Measurements from ENCODE around the gene EHMT2.
"Not testable (repeated sequence)": the region's sequence is repeated elsewhere in the genome, so short reads cannot be mapped to it uniquely, and the experiment has no call there.

Gene EHMT2

DNA sequence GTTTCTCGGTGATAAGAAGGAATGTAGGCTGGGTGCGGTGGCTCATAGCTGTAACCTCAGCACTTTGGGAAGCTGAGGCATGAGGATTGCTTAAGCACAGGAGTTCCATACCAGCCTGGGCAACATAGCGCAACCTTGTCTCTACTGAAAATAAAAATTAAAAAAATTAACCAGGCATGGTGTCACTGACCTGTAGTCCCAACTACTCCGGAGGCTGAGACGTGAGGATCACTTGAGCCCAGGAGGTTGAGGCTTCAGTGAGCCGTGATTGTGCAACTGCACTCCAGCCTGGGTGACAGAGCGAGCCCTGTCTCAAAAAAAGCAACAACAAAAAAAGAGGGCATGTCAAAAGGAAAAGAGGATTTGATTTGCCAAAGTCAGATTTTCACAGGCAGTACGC is 38.8 kb downstream of the EHMT2 start:
- no peak overlapping the region for H3K4me3 ChIP-seq (ENCODE audit: low read length in 2 of 2)
- peaks cover 17% of the 10 kb centered on the region for H3K4me1 ChIP-seq (ENCODE audit: control insufficient read depth, insufficient read depth, low read length)
- no peak overlapping the region for H3K9ac ChIP-seq (ENCODE audit: low read length in 2 of 2)
- H3K27me3 ChIP-seq (ENCODE audit: control insufficient read depth in 1 of 2, insufficient read depth in 2 of 2, low read length in 2 of 2): no peaks in the 10 kb centered on the region
- H3K27ac ChIP-seq (ENCODE audit: low read length): no peak overlapping the region
- H3K9me3 ChIP-seq (ENCODE audit: control insufficient read depth in 2 of 2, low read length in 2 of 2): no peaks in the 10 kb centered on the region
- peaks cover 24 to 30% of the 10 kb centered on the region in 2 donors for H3K36me3 ChIP-seq (ENCODE audit: control insufficient read depth in 2 of 2, insufficient read depth in 2 of 2, low read length in 2 of 2)

GRCh38 chr6:31857774-31858173 is 39.7 kb downstream of the EHMT2 start:
- peaks cover 12% of the 10 kb centered on the region for H3K4me1 ChIP-seq (ENCODE audit: control insufficient read depth, insufficient read depth, low read length)
- peaks cover 24 to 30% of the 10 kb centered on the region in 2 donors for H3K36me3 ChIP-seq (ENCODE audit: control insufficient read depth in 2 of 2, insufficient read depth in 2 of 2, low read length in 2 of 2)
- H3K27me3 ChIP-seq (ENCODE audit: control insufficient read depth in 1 of 2, insufficient read depth in 2 of 2, low read length in 2 of 2); H3K9me3 ChIP-seq (ENCODE audit: control insufficient read depth in 2 of 2, low read length in 2 of 2); H3K4me3 ChIP-seq (ENCODE audit: low read length in 2 of 2); H3K27ac ChIP-seq (ENCODE audit: low read length); H3K9ac ChIP-seq (ENCODE audit: low read length in 2 of 2): not testable (repeated sequence)

GRCh38 chr6:31851980-31852718 is 45.3 kb downstream of the EHMT2 start:
- not testable (repeated sequence) for H3K4me3 ChIP-seq (ENCODE audit: low read length in 2 of 2); H3K27me3 ChIP-seq (ENCODE audit: control insufficient read depth in 1 of 2, insufficient read depth in 2 of 2, low read length in 2 of 2); H3K9ac ChIP-seq (ENCODE audit: low read length in 2 of 2); H3K9me3 ChIP-seq (ENCODE audit: control insufficient read depth in 2 of 2, low read length in 2 of 2); H3K27ac ChIP-seq (ENCODE audit: low read length); H3K4me1 ChIP-seq (ENCODE audit: control insufficient read depth, insufficient read depth, low read length); H3K36me3 ChIP-seq (ENCODE audit: control insufficient read depth in 2 of 2, insufficient read depth in 2 of 2, low read length in 2 of 2)

DNA sequence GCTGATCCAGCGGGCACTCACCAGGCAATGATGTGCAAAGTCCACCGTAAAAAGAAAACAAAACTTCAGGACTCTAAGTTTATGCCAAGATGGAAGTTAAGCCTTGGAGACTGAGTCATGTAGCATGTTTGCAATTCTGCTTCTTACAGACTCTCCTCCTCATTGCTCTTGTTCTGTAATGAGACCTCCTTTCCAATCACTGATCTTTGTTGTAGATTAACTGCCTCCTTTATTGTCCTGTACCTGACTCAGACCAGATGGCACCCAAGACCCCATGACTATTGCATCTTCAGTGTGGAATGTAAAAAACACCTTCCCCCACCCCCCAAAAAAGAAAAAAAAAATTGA is 46.0 kb downstream of the EHMT2 start:
- no peak overlapping the region for H3K9ac ChIP-seq (ENCODE audit: low read length in 2 of 2)
- no peaks in the 10 kb centered on the region for H3K9me3 ChIP-seq (ENCODE audit: control insufficient read depth in 2 of 2, low read length in 2 of 2)
- H3K4me1 ChIP-seq (ENCODE audit: control insufficient read depth, insufficient read depth, low read length): no peaks in the 10 kb centered on the region
- H3K4me3 ChIP-seq (ENCODE audit: low read length in 2 of 2): no peak overlapping the region
- H3K27me3 ChIP-seq (ENCODE audit: control insufficient read depth in 1 of 2, insufficient read depth in 2 of 2, low read length in 2 of 2): no peaks in the 10 kb centered on the region
- H3K27ac ChIP-seq (ENCODE audit: low read length): no peak overlapping the region
- no peaks in the 10 kb centered on the region for H3K36me3 ChIP-seq (ENCODE audit: control insufficient read depth in 2 of 2, insufficient read depth in 2 of 2, low read length in 2 of 2)

GRCh38 chr6:31850765-31851484 is 46.6 kb downstream of the EHMT2 start:
- Histone ChIP-seq H3K9me3 (ENCODE audit: control insufficient read depth in 2 of 2, low read length in 2 of 2) (no peaks in the 10 kb centered on the region), H3K9ac (ENCODE audit: low read length in 2 of 2) (no peak overlapping the region), H3K27ac (ENCODE audit: low read length) (no peak overlapping the region), H3K27me3 (ENCODE audit: control insufficient read depth in 1 of 2, insufficient read depth in 2 of 2, low read length in 2 of 2) (no peaks in the 10 kb centered on the region), H3K4me3 (ENCODE audit: low read length in 2 of 2) (no peak overlapping the region), H3K36me3 (ENCODE audit: control insufficient read depth in 2 of 2, insufficient read depth in 2 of 2, low read length in 2 of 2) (no peaks in the 10 kb centered on the region), H3K4me1 (ENCODE audit: control insufficient read depth, insufficient read depth, low read length) (no peaks in the 10 kb centered on the region)

DNA sequence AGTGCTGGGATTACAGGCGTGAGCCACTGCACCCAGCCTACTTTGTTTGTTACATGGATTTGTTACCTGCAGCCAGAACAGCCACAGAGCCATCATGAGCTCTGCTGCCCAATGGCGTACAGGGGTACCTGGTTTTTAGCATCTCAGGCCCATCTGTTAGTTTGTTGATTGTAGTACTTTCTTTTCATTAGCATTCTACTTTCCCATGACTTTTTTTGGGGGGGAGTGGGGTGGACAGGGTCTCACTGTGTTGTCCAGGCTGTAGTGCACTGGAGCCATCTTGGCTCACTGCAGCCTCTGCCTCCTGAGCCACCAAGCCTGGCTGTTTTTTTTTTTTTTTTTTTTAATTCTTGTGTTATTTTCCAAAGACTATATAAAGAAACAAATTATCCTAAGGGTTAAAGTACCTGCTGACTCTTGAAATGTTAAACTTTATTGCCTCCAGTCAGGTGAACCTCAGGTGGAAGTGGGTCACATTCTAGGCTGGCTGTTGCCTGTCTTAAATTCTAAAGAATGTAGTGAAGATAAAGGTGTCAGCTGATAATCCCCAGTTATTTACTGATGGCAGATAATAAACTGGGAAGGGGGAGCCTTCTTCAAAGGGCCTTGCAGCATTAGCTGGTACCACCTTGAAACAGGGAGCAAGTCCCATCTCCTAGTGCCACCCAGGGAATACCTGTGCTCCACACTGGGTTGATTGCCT is 50.1 kb downstream of the EHMT2 start:
- no peak overlapping the region for H3K9ac ChIP-seq (ENCODE audit: low read length in 2 of 2)
- peaks cover 0 to 11% of the 10 kb centered on the region in 2 donors for H3K36me3 ChIP-seq (ENCODE audit: control insufficient read depth in 2 of 2, insufficient read depth in 2 of 2, low read length in 2 of 2)
- no peaks in the 10 kb centered on the region for H3K27me3 ChIP-seq (ENCODE audit: control insufficient read depth in 1 of 2, insufficient read depth in 2 of 2, low read length in 2 of 2)
- no peak overlapping the region for H3K4me3 ChIP-seq (ENCODE audit: low read length in 2 of 2)
- no peaks in the 10 kb centered on the region for H3K4me1 ChIP-seq (ENCODE audit: control insufficient read depth, insufficient read depth, low read length)
- no peak overlapping the region for H3K27ac ChIP-seq (ENCODE audit: low read length)
- no peaks in the 10 kb centered on the region for H3K9me3 ChIP-seq (ENCODE audit: control insufficient read depth in 2 of 2, low read length in 2 of 2)

- Histone ChIP-seq H3K4me3 (ENCODE audit: low read length in 2 of 2) (no peak overlapping the region), H3K4me1 (ENCODE audit: control insufficient read depth, insufficient read depth, low read length) (no peaks in the 10 kb centered on the region)
Measured at GRCh38 chr6:31844507-31844906, 53.0 kb downstream of the EHMT2 start.

DNA sequence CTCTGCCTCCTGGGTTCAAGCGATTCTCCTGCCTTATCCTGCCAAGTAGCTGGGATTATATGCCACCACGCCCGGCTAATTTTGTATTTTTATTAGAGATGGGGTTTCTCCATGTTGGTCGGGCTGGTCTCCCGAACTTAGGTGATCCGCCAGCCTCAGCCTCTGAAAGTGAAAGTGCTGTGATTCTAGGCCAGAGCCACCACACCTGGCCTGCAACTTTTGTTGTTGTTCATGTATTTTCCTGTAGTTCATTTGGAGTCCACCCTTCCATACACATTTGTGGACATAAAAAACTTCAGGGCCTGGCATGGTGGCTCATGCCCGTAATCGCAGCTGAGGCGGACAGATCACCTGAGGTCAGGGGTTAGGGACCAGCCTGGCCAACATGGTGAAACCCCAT is 55.4 kb downstream of the EHMT2 start:
- H3K27me3 ChIP-seq (ENCODE audit: control insufficient read depth in 1 of 2, insufficient read depth in 2 of 2, low read length in 2 of 2): no peaks in the 10 kb centered on the region
- H3K9me3 ChIP-seq (ENCODE audit: control insufficient read depth in 2 of 2, low read length in 2 of 2): no peaks in the 10 kb centered on the region
- no peak overlapping the region for H3K9ac ChIP-seq (ENCODE audit: low read length in 2 of 2)
- H3K4me3 ChIP-seq (ENCODE audit: low read length in 2 of 2): no peak overlapping the region
- H3K36me3 ChIP-seq (ENCODE audit: control insufficient read depth in 2 of 2, insufficient read depth in 2 of 2, low read length in 2 of 2): peaks cover 17 to 40% of the 10 kb centered on the region in 2 donors
- H3K27ac ChIP-seq (ENCODE audit: low read length): no peak overlapping the region
- H3K4me1 ChIP-seq (ENCODE audit: control insufficient read depth, insufficient read depth, low read length): peaks cover 10% of the 10 kb centered on the region

More at GRCh38 chr6:31844507-31844906, 53.0 kb downstream of the EHMT2 start:
- Histone ChIP-seq H3K9ac (ENCODE audit: low read length in 2 of 2) (no peak overlapping the region), H3K36me3 (ENCODE audit: control insufficient read depth in 2 of 2, insufficient read depth in 2 of 2, low read length in 2 of 2) (peaks cover 2 to 24% of the 10 kb centered on the region in 2 donors), H3K9me3 (ENCODE audit: control insufficient read depth in 2 of 2, low read length in 2 of 2) (no peaks in the 10 kb centered on the region), H3K27ac (ENCODE audit: low read length) (no peak overlapping the region), H3K27me3 (ENCODE audit: control insufficient read depth in 1 of 2, insufficient read depth in 2 of 2, low read length in 2 of 2) (no peaks in the 10 kb centered on the region)

GRCh38 chr6:31839779-31840126 is 57.7 kb downstream of the EHMT2 start:
- Histone ChIP-seq H3K36me3 (ENCODE audit: control insufficient read depth in 2 of 2, insufficient read depth in 2 of 2, low read length in 2 of 2) (peaks cover 17 to 43% of the 10 kb centered on the region in 2 donors), H3K4me1 (ENCODE audit: control insufficient read depth, insufficient read depth, low read length) (peaks cover 28% of the 10 kb centered on the region)
- H3K9ac ChIP-seq (ENCODE audit: low read length in 2 of 2); H3K4me3 ChIP-seq (ENCODE audit: low read length in 2 of 2); H3K27ac ChIP-seq (ENCODE audit: low read length); H3K27me3 ChIP-seq (ENCODE audit: control insufficient read depth in 1 of 2, insufficient read depth in 2 of 2, low read length in 2 of 2); H3K9me3 ChIP-seq (ENCODE audit: control insufficient read depth in 2 of 2, low read length in 2 of 2): not testable (repeated sequence)

DNA sequence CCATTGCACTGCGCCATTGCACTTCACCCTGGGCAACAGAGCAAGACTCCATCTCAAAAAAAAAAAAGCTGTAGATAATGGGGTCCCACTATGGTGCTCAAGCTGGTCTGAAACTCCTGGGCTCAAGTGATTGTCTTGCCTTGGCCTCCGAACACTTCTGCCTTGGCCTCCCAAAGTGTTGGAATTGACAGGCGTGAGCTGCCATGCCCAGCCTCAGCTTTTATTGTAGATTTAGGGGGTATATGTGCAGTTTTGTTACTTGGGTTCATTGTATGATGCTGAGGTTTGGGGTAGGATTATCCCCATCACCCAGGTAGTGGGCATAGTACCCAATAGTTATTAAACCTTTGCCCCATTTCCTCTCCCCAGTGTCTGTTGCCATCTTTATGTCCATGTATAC is 58.5 kb downstream of the EHMT2 start:
- no peaks in the 10 kb centered on the region for H3K9me3 ChIP-seq (ENCODE audit: control insufficient read depth in 2 of 2, low read length in 2 of 2)
- peaks cover 28% of the 10 kb centered on the region for H3K4me1 ChIP-seq (ENCODE audit: control insufficient read depth, insufficient read depth, low read length)
- H3K36me3 ChIP-seq (ENCODE audit: control insufficient read depth in 2 of 2, insufficient read depth in 2 of 2, low read length in 2 of 2): peaks cover 17 to 36% of the 10 kb centered on the region in 2 donors
- no peak overlapping the region for H3K9ac ChIP-seq (ENCODE audit: low read length in 2 of 2)
- H3K27ac ChIP-seq (ENCODE audit: low read length): no peak overlapping the region
- no peaks in the 10 kb centered on the region for H3K27me3 ChIP-seq (ENCODE audit: control insufficient read depth in 1 of 2, insufficient read depth in 2 of 2, low read length in 2 of 2)
- no peak overlapping the region for H3K4me3 ChIP-seq (ENCODE audit: low read length in 2 of 2)
